NCI-H748 (cell line): ENCODE data around the gene CD9.

Experiments
- DNase-seq: peaks from one replicate; lab custom pipeline; 2025; ENCODE audit not compliant: unreplicated experiment; lab: John Stamatoyannopoulos, UW

The CD9 gene

GRCh38 chr12:6273205-6273540 lies 73.0 kb downstream of the CD9 start:
- no peak for DNase-seq

DNA sequence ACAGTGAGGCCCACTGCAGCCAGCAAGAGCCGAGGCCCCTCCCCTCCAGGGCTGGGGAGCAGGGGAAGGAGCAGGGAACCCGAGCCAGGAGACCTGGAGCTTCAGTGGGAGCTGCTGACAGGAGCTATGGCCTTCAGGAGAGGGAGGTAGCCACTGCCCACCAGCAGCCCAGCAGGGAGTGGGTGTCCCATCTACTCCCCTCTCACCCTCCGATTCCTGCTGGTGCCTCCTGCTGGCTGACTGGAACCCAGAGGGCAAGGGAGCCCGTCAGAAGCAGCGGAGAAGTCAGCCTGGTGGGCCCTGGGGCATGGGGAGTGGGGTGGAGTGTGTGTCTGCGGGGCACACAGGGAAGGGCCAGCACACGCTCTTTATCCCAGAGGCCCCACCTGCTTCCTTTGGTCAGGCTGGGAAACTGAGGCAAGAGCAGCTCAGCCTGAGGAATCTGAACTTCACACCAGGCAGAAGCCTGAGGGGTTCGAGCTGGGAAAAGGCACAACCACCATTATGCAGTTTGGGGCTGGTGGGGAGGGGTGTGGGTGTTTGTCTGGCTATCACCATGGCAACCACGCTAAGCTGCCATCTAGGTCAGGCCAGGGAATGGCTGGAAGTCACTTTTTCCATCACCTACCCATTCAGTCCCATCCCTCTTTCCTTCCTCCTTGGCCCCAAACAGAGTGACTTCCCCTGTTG lies 73.5 kb downstream of the CD9 start:
- peak; percentile 21 for DNase-seq

- no peak for DNase-seq
Observed at GRCh38 chr12:6274231-6275221, 74.3 kb downstream of the CD9 start.

GRCh38 chr12:6275928-6276887 lies 76.0 kb downstream of the CD9 start:
- no peak for DNase-seq

DNA sequence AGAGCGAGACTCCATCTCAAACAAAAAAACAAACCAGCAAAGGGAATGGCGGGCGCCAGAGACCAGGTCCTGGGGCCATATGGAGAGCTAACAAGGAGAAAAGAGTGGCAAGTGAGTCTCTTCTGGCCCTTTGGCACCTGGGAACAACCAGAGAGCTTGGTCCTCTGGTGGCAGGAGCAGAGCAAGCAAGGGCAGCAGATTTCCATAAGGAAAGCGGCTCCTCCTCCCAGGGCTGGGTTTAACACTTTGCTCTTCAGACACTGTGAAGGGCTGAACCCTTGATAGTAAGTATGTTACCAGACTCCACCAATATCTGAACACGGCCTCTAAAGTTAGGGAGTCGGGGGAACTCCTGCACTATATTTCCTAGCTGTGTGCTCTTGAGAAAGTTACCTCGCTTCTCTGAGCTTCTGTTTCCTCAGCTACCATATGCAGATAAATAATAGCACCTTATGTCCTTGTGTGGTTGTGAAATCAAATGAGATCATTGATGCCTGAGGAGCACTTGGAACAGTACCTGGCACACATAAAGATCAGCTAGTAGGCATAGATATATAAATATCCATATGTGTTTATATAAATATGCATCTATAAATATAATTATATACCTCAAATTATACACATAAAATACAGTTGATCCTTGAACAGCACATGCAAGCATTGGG lies 76.9 kb downstream of the CD9 start:
- no peak for DNase-seq

GRCh38 chr12:6277982-6278438 lies 77.8 kb downstream of the CD9 start:
- no peak for DNase-seq

GRCh38 chr12:6278439-6279255 lies 78.4 kb downstream of the CD9 start:
- DNase-seq: peak; percentile 74

DNA sequence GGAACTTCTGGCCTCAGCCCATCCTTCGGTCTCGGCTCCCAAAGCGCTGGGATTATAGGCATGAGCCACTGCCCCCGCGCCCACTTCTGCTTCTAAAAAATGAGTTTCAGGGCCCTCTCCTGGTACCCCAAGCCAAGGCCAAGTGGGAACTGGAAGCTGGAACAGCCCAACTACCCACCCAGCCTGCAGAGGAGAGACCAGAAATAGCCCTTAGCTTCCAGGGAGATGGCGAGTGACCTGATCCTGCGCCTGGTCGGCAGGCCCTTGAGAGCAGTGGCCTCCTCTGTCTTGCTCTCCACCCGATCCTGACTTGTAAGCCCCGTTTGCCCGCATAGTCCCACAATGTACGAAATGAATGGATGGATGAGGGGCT lies 79.0 kb downstream of the CD9 start:
- no peak for DNase-seq

- DNase-seq: no peak
Observed at GRCh38 chr12:6279631-6280030, 79.4 kb downstream of the CD9 start.

DNA sequence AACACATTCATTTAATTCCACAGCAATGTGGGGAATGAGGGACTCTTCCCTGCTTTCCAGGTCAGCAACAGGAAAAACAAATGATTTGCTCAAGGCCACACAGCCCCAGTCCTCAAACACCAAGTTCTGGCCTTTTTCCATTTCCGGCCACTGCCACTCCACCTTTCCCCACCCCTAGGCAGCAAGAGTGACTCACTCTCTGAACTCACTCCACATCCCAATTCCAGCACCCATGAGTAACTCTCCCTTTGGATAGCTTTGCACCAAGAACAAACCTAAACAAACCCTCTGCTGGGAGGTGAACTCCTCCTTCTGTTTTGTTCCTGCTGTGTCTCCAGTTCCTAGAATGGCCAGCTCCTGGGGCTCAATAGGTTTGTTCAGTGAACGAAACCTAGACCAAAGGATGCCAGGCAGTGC lies 79.9 kb downstream of the CD9 start:
- no peak for DNase-seq

- no peak for DNase-seq
Observed at GRCh38 chr12:6280672-6281071, 80.5 kb downstream of the CD9 start.

DNA sequence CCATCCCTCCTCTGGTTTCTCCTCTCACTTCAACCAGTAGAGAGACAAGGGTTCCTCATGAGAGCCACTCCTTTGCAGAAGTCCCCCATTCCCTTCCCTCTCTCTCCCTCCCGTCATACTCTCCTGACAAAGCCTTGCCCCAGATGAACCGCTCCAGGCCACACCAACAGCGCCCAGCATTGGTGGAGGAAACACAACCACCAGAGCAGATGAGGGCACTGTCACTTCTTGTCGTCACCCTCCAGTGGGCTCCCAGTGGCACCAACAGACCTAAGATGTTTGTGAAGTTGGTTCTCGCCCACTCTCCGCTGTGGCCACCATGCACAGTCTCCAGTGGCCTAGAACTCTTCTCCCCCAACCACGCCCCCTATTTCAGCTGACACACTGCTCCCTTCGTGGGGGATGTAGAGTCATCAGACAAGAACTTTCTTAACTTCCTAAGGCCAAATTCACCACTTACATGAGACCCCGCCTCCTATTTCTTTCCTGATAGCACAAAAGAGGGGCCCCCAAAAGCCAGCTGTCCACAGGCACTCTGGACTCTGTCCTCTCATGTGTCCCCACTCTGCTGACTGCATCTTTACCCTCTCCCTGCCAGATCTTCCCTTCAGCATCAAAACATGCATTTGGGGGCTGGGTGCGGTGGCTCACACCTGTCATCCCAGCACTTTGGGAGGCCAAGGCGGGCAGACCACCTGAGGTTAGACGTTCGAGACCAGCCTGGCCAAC lies 81.0 kb downstream of the CD9 start:
- DNase-seq: no peak

GRCh38 chr12:6282453-6282840 lies 82.2 kb downstream of the CD9 start:
- no peak for DNase-seq

DNA sequence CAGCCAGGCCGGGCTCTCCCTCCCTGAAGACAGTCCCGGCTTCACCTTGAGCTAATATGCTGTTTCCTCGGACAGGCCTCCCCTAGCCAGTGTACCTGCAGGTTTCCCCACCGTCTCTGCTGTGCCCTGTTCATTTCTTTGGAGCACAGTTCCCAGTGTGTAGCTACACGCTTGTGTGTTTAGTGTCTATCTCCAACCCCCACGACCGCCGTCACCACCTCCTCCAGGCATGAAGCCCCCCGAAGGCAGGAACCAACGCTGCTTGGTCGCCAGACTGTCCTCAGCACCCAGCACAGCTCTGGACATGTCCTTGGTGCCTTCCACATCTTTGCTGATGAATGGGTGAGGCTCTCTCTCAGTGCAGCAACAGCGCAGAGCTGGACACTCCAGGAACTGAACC lies 84.1 kb downstream of the CD9 start:
- DNase-seq: no peak

GRCh38 chr12:6285063-6285477 lies 84.9 kb downstream of the CD9 start:
- peak; percentile 61 for DNase-seq

DNA sequence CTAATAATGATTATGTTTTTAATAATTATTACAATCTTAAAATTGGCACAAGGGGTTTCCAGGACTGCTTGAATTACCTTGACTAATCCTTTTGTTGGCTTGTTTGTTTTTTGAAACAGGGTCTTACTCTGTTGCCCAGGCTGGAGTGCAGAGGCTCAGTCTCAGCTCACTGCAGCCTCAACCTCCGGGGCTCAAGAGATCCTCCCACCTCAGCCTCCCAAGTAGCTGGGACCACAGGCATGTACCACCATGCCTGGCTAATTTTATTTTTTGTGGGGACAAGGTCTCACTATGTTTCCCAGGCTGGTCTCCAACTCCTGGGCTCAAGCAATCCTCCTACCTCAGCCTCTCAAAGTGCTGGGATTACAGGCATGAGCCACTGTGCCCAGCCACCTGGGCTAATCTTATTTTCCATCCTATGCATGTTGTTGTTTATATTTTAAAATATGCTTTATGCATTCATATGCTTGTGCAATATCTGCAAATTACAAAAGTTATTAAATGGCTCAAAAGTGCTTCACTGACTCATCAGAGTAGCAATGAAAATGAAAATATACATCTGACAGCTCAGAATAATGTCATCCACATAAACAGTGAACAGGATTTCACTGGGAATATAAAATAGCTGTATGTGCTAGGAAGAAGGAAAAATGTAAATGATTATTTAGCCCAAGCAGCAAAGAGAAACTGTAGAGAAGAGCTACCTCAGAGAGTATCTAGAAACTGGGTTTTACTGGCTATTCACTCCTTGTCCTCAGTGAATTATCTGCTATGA lies 85.5 kb downstream of the CD9 start:
- no peak for DNase-seq
